Stimulated activated CD4-positive, alpha-beta T cell treated with anti-CD3 and anti-CD28 coated beads, Interleukin-15, amount 100 ng/mL, for 24 hours (primary cell): ENCODE data around the gene NGEF.

Experiments used
- DNase-seq: peaks from one replicate; pipeline ENCODE4 v3.0.0-alpha.2; 2020

Gene NGEF

GRCh38 chr2:233041722-233042323, 28.8 kb upstream of the NGEF start:
- no peak for DNase-seq

DNA sequence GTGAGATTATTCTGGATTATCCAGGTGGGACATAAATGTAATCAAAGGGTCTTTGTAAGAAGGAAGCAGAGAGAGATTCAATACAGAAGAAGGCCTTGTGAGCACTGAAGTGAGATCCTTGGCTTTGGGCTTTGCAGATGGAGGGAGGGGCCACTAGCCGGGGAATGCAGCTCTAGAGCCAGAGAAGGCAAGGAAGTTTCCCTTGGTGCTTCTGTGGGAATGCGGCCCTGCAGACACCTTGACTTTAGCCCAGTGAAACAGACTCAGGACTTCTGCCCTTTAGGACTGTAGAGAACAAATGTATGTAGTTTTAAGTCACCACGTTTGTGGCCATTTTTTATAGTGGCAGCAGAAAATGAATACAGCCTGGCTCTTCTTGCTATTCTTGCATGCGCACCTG, 27.5 kb upstream of the NGEF start:
- no peak for DNase-seq

- DNase-seq: no peak
Observed at GRCh38 chr2:233039846-233040530, 26.9 kb upstream of the NGEF start.

GRCh38 chr2:233039212-233039845, 26.3 kb upstream of the NGEF start:
- no peak for DNase-seq

DNA sequence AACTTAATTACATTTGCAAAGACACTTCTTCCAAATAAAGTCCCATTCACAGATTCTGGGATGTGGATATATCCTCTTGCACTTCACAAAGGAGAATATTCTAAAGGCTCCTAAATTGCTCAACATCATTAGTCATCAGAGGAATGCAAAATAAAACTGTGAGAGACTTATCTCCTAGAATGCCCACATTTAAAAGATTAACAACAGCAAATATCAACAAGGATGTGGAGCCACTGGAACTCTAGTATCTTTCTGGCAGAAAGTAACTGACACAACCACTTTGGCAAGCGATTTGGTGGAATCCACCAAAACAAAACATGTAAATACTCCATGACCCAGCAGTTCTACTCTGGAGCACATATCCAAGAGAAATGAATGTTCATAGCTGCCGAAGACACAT, 24.0 kb upstream of the NGEF start:
- no peak for DNase-seq

- DNase-seq: no peak
Observed at GRCh38 chr2:233036162-233036838, 23.2 kb upstream of the NGEF start.

DNA sequence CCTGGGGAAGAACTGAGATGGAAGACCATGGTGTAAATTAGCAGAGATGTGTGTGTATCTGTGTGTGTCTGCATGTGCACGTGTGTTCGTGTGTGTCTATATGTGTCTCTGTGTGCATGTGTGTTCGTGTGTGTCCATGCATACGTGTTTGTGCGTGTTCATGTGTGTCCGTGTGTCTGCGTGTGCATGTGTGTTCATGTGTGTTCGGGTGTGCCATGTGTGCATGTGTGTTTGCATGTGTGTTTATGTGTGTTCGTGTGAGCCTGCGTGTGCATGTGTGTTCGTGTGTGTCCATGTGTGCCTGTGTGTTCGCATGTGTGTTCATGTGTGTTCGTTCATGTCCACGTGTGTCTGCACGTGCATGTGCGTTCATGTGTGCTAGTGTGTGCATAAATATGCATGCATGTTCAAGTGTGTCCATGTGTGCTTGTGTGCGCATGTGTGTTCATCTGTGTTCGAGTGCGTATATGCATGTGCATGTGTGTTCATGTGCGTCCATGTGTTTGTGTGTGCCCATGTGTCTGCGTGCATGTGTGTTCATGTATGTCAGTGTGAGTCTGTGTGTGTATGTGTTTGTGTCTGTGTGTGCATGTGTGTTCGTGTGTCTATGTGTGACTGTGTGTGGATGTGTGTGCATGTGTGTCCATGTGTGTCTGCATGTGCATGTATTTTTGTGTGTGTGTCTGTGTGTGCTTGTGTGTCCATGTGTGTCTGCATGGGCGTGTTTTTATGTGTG, 22.5 kb upstream of the NGEF start:
- no peak for DNase-seq

DNA sequence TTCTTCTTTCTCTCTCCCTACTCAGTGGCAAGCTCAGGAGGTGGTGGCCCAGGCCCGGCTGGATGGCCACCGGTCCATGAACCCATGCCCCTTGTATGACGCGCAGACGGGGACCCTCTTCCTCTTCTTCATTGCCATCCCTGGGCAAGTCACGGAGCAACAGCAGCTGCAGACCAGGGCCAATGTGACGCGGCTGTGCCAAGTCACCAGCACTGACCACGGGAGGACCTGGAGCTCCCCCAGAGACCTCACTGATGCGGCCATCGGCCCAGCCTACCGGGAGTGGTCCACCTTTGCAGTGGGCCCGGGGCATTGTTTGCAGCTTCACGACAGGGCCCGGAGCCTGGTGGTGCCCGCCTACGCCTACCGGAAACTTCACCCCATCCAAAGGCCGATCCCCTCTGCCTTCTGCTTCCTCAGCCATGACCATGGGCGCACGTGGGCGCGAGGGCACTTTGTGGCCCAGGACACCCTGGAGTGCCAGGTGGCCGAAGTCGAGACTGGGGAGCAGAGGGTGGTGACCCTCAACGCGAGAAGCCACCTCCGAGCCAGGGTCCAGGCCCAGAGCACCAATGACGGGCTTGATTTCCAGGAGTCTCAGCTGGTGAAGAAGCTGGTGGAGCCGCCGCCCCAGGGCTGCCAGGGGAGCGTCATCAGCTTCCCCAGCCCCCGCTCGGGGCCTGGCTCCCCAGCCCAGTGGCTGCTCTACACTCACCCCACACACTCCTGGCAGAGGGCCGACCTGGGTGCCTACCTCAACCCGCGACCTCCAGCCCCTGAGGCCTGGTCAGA, 21.2 kb upstream of the NGEF start:
- no peak for DNase-seq

DNA sequence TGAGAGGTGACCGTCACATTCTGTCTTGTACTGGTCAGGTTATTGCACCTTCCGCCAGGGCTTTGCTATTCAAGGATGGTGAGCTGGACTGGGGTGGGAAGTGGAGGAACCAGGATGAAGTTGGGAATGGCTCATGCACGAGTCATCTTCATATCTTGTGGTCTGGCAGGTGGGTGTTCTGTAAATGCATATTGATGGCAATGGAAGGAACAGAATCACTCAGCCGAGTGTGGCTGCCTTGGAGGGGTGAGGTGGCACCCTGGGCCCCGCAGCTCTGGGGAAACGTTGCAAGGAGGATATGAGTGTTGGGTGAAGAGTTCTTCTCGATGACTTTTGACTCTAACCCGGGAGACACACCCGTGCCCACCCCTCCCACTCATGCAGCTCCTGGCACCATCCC, 20.6 kb upstream of the NGEF start:
- DNase-seq: peak; percentile 41

GRCh38 chr2:233032551-233033320, 19.7 kb upstream of the NGEF start, which contains the start of gene NEU2:
Gene NEU2 (plus strand): TSS chr2:233032672. CDS start chr2:233032672, 0 bp downstream.
- no peak for DNase-seq

DNA sequence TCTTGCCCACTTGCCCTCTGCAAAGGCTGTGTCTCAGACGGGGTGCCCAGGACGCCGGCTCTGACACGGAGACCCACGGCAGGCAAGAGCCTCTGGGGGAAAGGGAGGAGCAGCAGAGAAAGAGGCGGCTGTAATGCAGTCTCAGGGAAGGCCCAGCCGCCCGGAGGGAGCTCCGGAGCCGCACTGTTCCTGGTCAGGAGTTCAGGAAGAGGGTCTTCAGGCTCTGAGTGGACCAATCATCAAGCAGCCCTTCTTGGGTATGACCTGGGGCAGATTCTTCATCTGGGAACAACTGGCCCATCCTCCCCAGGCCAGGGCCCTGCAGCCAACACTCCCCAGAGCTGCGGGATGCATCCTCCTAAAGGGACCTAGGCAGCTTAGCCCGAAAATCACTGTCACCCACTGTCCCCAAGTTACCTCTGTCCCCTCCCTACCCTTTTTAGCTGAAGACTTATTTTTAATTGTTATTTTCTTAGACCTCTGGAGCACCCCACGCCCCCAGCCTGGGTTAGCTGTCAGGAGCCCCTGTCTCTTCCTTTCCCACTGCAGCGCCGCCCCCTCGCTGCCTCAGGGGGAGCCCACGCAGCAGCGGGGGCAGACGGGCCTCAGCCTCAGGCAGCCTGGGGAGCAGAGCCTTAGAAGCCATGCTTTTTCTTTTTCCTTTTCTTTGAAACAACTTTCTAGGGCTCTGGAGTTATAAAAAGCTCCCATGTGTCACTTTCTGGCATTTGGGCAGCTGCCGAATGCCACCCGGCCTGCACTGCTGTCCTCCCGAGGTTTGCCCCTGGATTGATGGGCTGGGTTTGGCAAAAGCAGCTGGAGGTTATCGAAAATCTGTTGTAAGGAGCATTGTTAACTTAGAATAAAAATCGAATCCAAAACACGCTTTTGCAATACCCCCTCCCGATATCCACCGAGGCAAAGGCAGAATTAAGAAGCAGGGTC, 18.8 kb upstream of the NGEF start:
- no peak for DNase-seq

DNA sequence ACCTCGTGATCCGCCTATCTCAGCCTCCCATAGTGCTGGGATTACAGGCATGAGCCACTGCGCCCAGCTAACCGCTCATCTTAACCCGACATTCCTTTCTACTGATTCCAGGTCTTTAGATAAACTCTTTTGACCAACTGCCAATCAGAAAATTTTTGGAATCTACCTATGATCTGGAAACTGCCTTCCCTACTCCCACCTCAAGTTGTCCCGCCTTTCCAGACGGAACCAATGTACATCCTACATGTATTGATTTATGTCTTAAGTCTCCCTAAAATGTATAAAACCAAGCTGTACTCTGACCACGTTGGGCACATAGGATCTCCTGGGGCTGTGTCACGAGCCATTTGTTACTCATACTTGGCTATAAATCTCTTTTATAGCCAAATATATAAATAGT, 16.3 kb upstream of the NGEF start:
- DNase-seq: no peak

DNA sequence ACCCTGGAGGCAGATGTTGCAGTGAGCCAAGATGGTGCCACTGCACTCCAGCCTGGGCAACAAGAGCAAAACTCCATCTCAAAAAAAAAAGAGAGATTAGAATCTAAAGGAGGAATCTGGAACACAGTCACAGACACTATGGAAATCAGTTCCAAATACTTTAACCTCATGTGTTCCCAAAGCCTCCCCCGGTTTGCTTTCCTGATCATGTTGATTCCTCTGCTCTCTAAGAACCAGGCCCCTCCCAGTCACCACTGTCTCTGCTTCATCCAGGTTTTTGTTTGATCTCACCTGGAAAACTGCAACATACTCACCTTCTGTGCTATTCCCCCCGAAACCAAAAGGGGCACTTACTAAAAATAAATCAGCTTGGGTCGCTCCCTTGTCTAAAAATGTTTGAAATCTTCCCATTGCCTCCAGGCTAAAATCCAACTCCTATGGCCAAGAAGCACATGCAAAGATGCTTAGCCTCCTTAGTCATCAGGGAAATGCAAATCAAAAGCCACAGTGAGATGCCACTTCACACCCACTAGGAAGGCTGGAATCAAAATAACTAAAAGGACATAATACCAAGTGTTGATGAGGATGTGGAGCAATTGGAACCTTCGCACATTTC, 13.2 kb upstream of the NGEF start:
- DNase-seq: no peak

GRCh38 chr2:233025706-233026105, 12.7 kb upstream of the NGEF start:
- no peak for DNase-seq

GRCh38 chr2:233023761-233024410, 10.8 kb upstream of the NGEF start:
- no peak for DNase-seq

DNA sequence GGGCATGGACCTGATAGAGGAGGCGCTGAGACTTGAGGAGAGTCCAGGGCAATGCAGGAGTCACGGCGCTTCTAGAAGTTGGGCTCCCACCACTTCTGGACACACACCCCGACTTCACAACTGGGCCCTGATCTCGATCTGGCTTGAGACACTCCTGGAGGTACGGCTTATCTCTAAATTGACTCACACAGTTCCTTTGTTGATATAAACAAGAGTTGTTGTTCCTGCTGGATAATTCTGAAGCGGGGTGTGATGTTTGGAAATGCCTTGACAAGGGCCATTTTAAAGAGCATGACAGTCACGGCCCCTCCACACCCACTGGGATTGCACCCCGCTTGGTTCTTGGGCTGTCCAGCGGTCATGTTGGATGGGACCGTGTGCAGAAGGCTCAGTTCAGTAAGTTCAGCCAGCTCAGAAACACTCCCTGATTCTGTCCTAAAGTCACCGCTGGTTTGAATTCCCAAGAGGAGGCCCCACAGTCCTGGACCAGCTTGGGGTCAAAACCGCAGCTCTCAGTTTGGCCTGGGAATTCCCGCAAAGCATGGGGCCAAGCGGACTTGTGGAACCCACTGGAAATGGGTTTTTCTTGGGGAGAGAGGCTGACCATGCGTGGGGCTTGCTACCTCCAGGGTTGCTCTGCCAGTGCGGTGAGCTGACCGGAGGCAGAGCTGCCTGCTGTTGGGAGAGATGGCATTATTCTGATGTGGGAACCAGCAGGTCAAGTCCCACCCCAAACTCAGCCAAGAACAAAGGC, 10.1 kb upstream of the NGEF start:
- DNase-seq: no peak

DNA sequence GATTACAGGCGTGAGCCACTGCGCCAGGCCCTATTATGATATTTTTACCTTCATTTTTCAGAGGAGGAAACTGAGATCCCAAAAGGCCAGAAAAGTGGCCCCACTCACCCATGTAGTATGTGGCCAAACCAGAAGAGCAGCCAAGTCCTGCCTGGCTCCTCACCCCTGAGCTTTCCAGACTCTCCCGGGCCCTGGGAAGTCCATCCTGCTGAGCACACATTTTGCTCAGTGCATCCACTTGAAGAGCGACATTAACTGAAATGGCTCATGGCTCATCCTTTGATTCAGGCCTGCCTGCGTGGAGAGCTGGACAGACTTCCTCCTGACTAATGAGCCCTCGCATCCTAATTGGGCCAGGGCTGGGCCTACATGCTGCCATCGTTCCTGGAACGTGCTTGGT, 9.5 kb upstream of the NGEF start:
- DNase-seq: no peak

- no peak for DNase-seq
Observed at GRCh38 chr2:233021771-233022170, 8.7 kb upstream of the NGEF start.

GRCh38 chr2:233020454-233020853, 7.4 kb upstream of the NGEF start:
- DNase-seq: no peak
